Stimulated activated naive CD8-positive, alpha-beta T cell treated with anti-CD3 and anti-CD28 coated beads, Interleukin-15, Interleukin-2, amounts not matched to agents 100 ng/mL and 50 ng/mL, for 24 hours (primary cell): ENCODE measurements around the gene EIF4A3.

Source experiments
- H3K27ac Mint-ChIP-seq: one replicate; pipeline ENCODE4 v1.8.0; 2021; ENCODE audit warnings: mild to moderate bottlenecking, mixed read lengths
- H3K27me3 Mint-ChIP-seq: one replicate; pipeline ENCODE4 v1.8.0; 2021; ENCODE audit warnings: mixed read lengths
- H3K36me3 Mint-ChIP-seq: one replicate; pipeline ENCODE4 v1.8.0; 2021; ENCODE audit warnings: low read depth, mixed read lengths
- H3K4me1 Mint-ChIP-seq: one replicate; pipeline ENCODE4 v1.8.0; 2021; ENCODE audit warnings: low read depth, mixed read lengths
- H3K4me3 Mint-ChIP-seq: one replicate; pipeline ENCODE4 v1.8.0; 2021; ENCODE audit warnings: mild to moderate bottlenecking, mixed read lengths
- H3K9me3 Mint-ChIP-seq: one replicate; pipeline ENCODE4 v1.8.0; 2021; ENCODE audit warnings: mixed read lengths

EIF4A3 gene

DNA sequence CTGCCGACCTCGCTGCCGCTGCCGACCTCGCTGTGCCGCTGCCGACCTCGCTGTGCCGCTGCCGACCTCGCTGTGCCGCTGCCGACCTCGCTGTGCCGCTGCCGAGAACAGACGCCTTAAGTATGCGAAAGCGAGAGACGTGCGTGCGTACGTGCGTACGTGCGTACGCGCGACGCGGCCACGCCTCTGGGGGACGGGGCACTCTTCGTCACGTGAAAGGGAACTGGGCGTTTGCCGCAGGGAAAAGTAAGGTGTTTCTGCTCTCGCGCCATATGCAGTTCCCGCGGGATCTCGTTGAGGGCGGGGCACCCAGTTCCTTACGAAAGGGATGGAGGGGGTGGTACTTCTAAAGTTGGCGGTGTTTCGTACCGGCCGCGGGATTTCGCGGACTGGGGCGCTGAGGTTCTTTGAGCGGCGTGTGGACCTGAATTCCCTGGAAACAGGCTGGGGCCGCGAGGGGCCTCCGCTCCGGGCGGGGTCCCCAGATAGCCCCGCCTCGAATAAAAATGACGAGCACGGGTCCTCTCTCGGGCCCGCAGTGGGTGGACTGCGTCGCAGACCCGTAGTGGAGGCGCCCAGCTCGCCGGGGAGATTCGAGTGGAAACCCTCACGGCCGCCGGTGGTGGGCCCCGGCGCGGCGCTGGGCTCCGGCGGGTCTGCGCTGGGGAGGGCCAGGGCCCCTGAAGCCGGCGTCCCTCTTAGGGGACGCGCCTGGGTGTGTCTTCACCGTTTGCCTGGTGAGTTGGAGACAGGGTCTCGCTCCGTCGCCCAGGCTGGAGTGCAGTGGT, at the start of gene EIF4A3:
Gene EIF4A3, minus strand, starts transcription at position 94 of the 788 bp plus-strand sequence. CDS start 167 bp downstream, outside the sequence.
- no peaks in the 10 kb centered on the region for H3K27me3 Mint-ChIP-seq
- H3K36me3 Mint-ChIP-seq, result peaks cover 38% of the 10 kb centered on the region
- peak within 1 kb of the TSS; percentile 92 for H3K4me3 Mint-ChIP-seq
- H3K9me3 Mint-ChIP-seq, result no peaks in the 10 kb centered on the region
- peaks cover 46% of the 10 kb centered on the region for H3K4me1 Mint-ChIP-seq
- peak within 1 kb of the TSS; percentile 93 for H3K27ac Mint-ChIP-seq

DNA sequence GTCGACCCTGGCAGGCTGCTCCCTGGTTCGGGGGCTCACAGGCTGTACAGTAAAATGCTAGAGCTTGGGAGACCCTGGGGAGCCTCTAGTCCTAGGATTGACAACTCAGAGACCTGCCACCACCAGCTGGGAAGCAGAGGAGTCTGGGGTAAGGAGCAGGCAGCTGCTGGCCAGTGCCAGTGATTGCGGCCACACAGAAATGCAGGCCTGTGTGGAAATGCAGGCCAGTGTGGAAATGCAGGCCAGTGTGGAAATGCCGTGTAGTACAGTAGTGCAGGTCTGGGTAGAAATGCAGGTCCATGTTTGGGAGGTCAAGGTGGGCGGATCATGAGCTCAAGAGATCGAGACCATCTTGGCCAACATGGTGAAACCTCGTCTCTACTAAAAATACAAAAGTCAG, 49.7 kb upstream of the EIF4A3 start:
- Mint-ChIP-seq H3K27me3 (peaks cover 4% of the 10 kb centered on the region), H3K4me3 (no peak overlapping the region), H3K9me3 (no peaks in the 10 kb centered on the region), H3K4me1 (no peaks in the 10 kb centered on the region), H3K27ac (no peak overlapping the region), H3K36me3 (no peaks in the 10 kb centered on the region)

GRCh38 chr17:80195671-80196529, 49.0 kb upstream of the EIF4A3 start:
- H3K4me3 Mint-ChIP-seq, result no peak overlapping the region
- H3K27me3 Mint-ChIP-seq, result peaks cover 6% of the 10 kb centered on the region

DNA sequence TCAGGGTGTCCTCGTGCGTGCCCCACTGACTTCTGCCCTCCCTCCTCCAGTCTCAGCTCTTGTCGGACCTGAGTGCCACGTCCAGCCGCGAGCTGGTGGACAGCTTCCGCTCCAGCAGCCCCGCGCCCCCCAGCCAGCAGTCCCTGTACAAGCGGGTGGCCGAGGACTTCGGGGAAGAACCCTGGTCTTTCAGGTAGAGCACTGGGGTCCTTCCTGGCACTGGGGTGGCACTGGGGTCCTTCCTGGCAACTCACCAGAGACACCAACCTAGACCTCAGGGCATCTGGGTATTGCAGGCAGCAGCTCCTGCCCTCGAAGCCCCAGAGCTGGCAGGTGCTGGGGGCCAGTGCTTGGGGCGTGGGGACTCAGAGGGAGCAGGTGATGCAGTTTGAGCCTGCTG, 48.2 kb upstream of the EIF4A3 start:
- no peak overlapping the region for H3K4me3 Mint-ChIP-seq
- H3K36me3 Mint-ChIP-seq, result no peaks in the 10 kb centered on the region
- H3K27me3 Mint-ChIP-seq, result peaks cover 8% of the 10 kb centered on the region
- H3K27ac Mint-ChIP-seq, result no peak overlapping the region
- no peaks in the 10 kb centered on the region for H3K4me1 Mint-ChIP-seq
- no peaks in the 10 kb centered on the region for H3K9me3 Mint-ChIP-seq

More at GRCh38 chr17:80195671-80196529, 49.0 kb upstream of the EIF4A3 start:
- no peaks in the 10 kb centered on the region for H3K9me3 Mint-ChIP-seq
- no peak overlapping the region for H3K27ac Mint-ChIP-seq
- H3K36me3 Mint-ChIP-seq, result no peaks in the 10 kb centered on the region
- H3K4me1 Mint-ChIP-seq, result no peaks in the 10 kb centered on the region

DNA sequence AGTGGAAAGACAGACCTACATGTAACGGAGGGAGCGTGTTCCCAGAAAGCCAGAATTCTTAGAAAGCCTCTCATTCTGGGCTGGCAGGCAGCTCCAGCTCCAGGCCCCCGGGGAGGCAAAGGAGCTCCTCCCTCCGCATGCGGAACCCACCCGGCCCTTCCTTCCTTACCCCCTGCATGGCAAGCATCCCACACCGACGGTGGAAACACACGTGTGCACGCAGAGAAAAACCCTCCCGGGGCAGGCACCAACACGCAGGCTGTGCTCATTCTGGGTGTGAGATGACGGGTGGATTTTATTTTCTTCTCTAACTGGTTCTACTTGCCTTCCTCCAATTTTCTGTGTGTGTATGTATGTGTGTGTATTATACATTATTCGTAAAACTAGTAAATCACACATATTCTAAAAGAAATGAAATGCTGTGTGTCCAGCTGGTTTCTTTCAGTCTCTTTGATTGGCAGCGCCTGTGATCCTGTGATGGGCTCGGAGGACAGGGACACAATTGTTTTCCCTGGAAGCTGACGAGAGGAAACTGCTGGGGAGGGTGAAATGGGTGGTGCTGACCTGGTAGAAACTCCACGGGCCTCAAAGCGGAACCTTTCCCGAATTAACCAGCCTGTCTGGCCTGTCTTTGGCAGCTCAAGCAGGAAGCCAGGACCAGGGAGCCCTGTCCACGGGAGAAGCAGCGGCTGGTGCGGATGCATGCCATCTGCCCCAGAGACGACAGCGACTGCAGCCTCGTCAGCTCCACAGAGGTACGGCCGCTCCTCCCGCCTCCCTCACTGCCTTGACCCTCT, 45.1 kb upstream of the EIF4A3 start:
- Mint-ChIP-seq H3K27me3 (peaks cover 8% of the 10 kb centered on the region), H3K36me3 (no peaks in the 10 kb centered on the region), H3K4me3 (no peak overlapping the region), H3K9me3 (no peaks in the 10 kb centered on the region), H3K4me1 (no peaks in the 10 kb centered on the region), H3K27ac (no peak overlapping the region)

- Mint-ChIP-seq H3K9me3 (no peaks in the 10 kb centered on the region), H3K36me3 (no peaks in the 10 kb centered on the region), H3K4me3 (no peak overlapping the region), H3K4me1 (no peaks in the 10 kb centered on the region), H3K27ac (no peak overlapping the region), H3K27me3 (peaks cover 8% of the 10 kb centered on the region)
Measured at GRCh38 chr17:80191192-80191591, 44.3 kb upstream of the EIF4A3 start.

GRCh38 chr17:80190716-80191115, 43.8 kb upstream of the EIF4A3 start:
- H3K4me1 Mint-ChIP-seq, result no peaks in the 10 kb centered on the region
- no peak overlapping the region for H3K27ac Mint-ChIP-seq
- no peak overlapping the region for H3K4me3 Mint-ChIP-seq
- no peaks in the 10 kb centered on the region for H3K9me3 Mint-ChIP-seq
- peaks cover 8% of the 10 kb centered on the region for H3K27me3 Mint-ChIP-seq
- H3K36me3 Mint-ChIP-seq, result no peaks in the 10 kb centered on the region

DNA sequence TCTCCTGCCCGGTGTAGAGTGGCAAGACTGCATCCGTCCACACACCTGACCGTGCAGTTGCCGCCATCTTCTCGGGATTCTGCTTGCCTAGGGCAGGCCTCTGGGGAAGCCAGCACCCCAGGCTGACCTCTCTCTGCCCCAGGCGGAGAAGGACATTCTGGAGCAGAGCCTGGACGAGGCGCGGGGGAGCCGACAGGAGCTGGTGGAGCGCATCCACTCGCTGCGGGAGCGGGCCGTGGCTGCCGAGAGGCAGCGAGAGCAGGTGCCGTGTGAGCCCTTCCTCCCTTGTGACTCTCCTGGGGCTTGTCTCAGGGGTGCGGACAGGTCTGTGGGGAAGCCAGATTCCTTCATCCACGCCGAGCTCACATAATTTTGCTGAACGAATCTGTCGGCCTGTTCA, 42.7 kb upstream of the EIF4A3 start:
- H3K36me3 Mint-ChIP-seq, result no peaks in the 10 kb centered on the region
- no peak overlapping the region for H3K4me3 Mint-ChIP-seq
- H3K4me1 Mint-ChIP-seq, result no peaks in the 10 kb centered on the region
- H3K27me3 Mint-ChIP-seq, result peaks cover 8% of the 10 kb centered on the region
- H3K9me3 Mint-ChIP-seq, result no peaks in the 10 kb centered on the region
- H3K27ac Mint-ChIP-seq, result no peak overlapping the region

DNA sequence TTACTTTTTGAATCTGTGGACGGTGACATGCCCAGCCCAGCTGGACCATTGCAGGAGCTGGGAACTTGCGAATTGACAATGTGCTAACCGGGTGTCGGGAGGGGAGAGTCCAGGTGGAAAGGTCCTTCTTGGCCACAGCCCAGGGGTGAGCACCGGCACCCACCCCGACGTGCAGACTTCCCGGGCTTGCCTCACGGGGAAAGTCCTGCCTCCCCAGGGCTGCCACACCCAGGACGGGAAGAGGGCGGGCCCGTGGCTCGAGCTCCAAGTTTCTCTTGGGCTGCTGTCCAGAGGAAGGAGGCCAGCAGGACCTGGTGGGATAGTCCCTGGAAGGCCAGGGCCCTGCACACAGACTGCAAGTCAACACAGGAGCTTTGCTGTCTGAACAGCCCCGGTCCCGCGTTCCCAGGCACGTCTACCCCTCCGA, 40.6 kb upstream of the EIF4A3 start:
- Mint-ChIP-seq H3K9me3 (no peaks in the 10 kb centered on the region), H3K36me3 (no peaks in the 10 kb centered on the region), H3K27ac (no peak overlapping the region), H3K27me3 (peaks cover 8% of the 10 kb centered on the region), H3K4me3 (no peak overlapping the region), H3K4me1 (no peaks in the 10 kb centered on the region)

GRCh38 chr17:80187090-80187489, 40.2 kb upstream of the EIF4A3 start:
- no peaks in the 10 kb centered on the region for H3K36me3 Mint-ChIP-seq
- H3K4me3 Mint-ChIP-seq, result no peak overlapping the region
- H3K9me3 Mint-ChIP-seq, result no peaks in the 10 kb centered on the region
- no peak overlapping the region for H3K27ac Mint-ChIP-seq
- H3K4me1 Mint-ChIP-seq, result no peaks in the 10 kb centered on the region
- peaks cover 6% of the 10 kb centered on the region for H3K27me3 Mint-ChIP-seq

- peaks cover 2% of the 10 kb centered on the region for H3K27me3 Mint-ChIP-seq
- no peaks in the 10 kb centered on the region for H3K4me1 Mint-ChIP-seq
- no peak overlapping the region for H3K27ac Mint-ChIP-seq
- no peaks in the 10 kb centered on the region for H3K36me3 Mint-ChIP-seq
- H3K4me3 Mint-ChIP-seq, result no peak overlapping the region
- no peaks in the 10 kb centered on the region for H3K9me3 Mint-ChIP-seq
Measured at GRCh38 chr17:80185968-80186367, 39.0 kb upstream of the EIF4A3 start.

GRCh38 chr17:80184423-80184714, 37.4 kb upstream of the EIF4A3 start:
- H3K9me3 Mint-ChIP-seq, result no peaks in the 10 kb centered on the region

DNA sequence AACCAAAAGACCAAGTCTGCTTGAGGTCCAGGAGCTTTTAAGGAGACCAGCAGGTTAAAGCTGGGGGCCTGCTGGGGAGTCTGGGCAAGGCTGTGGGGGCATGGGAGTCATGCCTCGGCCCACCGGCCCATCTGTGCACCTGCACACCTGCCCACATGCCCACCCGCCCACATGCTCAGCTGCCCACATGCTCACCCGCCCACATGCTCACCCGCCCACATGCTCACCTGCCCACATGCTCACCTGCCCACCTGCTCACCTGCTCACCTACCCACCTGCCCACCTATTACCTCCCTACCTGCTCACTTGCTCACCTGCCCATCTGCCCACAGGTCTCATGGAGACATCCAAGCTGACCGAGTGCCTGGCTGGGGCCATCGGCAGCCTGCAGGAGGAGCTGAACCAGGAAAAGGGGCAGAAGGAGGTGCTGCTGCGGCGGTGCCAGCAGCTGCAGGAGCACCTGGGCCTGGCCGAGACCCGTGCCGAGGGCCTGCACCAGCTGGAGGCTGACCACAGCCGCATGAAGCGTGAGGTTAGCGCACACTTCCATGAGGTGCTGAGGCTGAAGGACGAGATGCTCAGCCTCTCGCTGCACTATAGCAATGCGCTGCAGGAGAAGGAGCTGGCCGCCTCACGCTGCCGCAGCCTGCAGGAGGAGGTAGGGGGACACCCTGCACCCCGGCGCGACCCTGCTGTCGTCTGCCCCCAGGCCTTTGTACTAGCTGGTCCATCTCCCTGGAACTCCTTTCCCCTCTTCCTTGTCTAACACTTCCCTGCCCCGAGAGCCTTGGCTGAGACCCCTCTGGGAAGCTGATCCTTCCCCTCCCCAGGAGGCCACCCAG, 36.9 kb upstream of the EIF4A3 start:
- H3K27ac Mint-ChIP-seq, result no peak overlapping the region
- H3K36me3 Mint-ChIP-seq, result no peaks in the 10 kb centered on the region
- no peaks in the 10 kb centered on the region for H3K9me3 Mint-ChIP-seq
- H3K4me1 Mint-ChIP-seq, result no peaks in the 10 kb centered on the region
- H3K27me3 Mint-ChIP-seq, result no peaks in the 10 kb centered on the region
- no peak overlapping the region for H3K4me3 Mint-ChIP-seq

More at GRCh38 chr17:80184423-80184714, 37.4 kb upstream of the EIF4A3 start:
- no peak overlapping the region for H3K27ac Mint-ChIP-seq
- H3K4me1 Mint-ChIP-seq, result no peaks in the 10 kb centered on the region
- no peaks in the 10 kb centered on the region for H3K27me3 Mint-ChIP-seq
- H3K36me3 Mint-ChIP-seq, result no peaks in the 10 kb centered on the region
- no peak overlapping the region for H3K4me3 Mint-ChIP-seq

DNA sequence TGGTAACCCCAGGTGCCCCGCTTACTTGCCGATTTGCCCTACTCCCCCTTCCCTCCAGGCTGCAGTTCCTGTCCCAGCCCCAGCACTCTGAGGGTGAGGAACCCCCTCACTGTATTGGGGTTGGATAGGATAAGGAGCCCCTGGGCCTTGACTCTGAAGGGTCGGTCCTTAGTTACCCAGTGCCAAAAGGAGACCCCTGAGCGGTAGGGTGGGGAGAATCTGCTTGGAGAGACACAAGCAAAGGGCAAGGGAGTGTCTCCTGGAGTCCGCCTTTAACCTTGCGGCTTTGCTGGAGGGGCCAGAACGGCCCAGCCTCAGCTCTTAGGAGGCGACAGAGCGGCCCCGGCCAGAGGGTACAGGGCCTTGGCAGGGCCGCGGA, 35.9 kb upstream of the EIF4A3 start:
- Mint-ChIP-seq H3K4me3 (no peak overlapping the region), H3K9me3 (no peaks in the 10 kb centered on the region), H3K27me3 (no peaks in the 10 kb centered on the region), H3K4me1 (no peaks in the 10 kb centered on the region), H3K36me3 (no peaks in the 10 kb centered on the region), H3K27ac (no peak overlapping the region)
